ENCODE results near the gene LMO7. TPM values are rescaled to one million over a fixed set of nuclear protein-coding genes. Genes with fewer than 3 reads are reported as not detected.

The LMO7 gene
- total RNA-seq, 6 experiments from 2014 or later, result 682 to 843 (median 813) TPM

DNA sequence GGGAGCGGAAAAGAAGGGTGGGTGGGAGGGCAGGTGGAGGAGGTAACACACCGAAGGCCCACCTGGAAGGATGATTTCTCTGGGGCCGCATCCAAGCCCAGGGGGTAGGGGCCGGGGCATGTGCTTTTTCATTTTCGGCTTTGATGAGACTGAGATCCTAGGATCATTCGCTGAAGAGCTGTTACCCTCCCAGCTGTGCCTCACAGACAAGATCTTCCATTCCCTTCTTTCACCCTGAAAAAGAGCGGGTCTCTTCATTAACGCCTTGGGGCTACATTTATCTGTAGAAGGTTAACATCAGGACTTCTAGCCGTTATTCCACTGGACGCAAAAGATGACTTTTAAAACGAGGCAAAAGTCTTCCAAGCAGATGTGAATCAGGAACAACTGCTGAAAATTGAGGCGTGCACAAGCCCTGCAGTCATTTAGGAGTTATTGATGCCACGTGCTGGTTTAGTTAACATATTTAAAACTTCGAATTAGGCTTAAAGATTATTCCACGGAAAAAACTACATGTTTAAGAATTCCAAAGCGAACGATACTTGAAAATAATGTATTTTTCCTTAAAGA lies 1.1 kb downstream of the LMO7 start:
- H3K9me3 Mint-ChIP-seq, result no peaks in the 10 kb centered on the region
- H3K36me3 Mint-ChIP-seq (ENCODE audit: low read depth), result peaks cover 52% of the 10 kb centered on the region
- H3K4me3 Mint-ChIP-seq, result peak overlapping the region; percentile 97
- H3K27ac Mint-ChIP-seq, result peak overlapping the region; percentile 84
- peaks cover 4% of the 10 kb centered on the region; the same call in 1 of the 2 replicates for H3K27me3 Mint-ChIP-seq (ENCODE audit: insufficient read depth)
- no peak for DNase-seq
- no peak for TF ChIP-seq CTCF (IDR thresholded peaks at IDR 0.05)
- peaks cover 53% of the 10 kb centered on the region for H3K4me1 Mint-ChIP-seq (ENCODE audit: low read depth)

- no peak for DNase-seq
- TF ChIP-seq CTCF (IDR thresholded peaks at IDR 0.05), result no peak
- H3K4me1 Mint-ChIP-seq (ENCODE audit: low read depth), result peaks cover 54% of the 10 kb centered on the region
- no peaks in the 10 kb centered on the region for H3K9me3 Mint-ChIP-seq
- peak overlapping the region; percentile 84; the same call in 1 of the 2 replicates for H3K27ac Mint-ChIP-seq
- peaks cover 4% of the 10 kb centered on the region; the same call in 1 of the 2 replicates for H3K27me3 Mint-ChIP-seq (ENCODE audit: insufficient read depth)
- peaks cover 70% of the 10 kb centered on the region for H3K36me3 Mint-ChIP-seq (ENCODE audit: low read depth)
- peak overlapping the region; percentile 97 for H3K4me3 Mint-ChIP-seq
Measured at GRCh38 chr13:75639454-75639853, 3.3 kb downstream of the LMO7 start.

GRCh38 chr13:75641026-75641425 lies 4.9 kb downstream of the LMO7 start:
- Mint-ChIP-seq H3K27me3 (ENCODE audit: insufficient read depth) (peaks cover 4% of the 10 kb centered on the region; the same call in 1 of the 2 replicates), H3K9me3 (no peaks in the 10 kb centered on the region), H3K27ac (peak overlapping the region; percentile 58), H3K4me3 (peak overlapping the region; percentile 97), H3K36me3 (ENCODE audit: low read depth) (peaks cover 84% of the 10 kb centered on the region), H3K4me1 (ENCODE audit: low read depth) (peaks cover 70% of the 10 kb centered on the region)
- no peak for TF ChIP-seq CTCF (IDR thresholded peaks at IDR 0.05)
- DNase-seq, result no peak

DNA sequence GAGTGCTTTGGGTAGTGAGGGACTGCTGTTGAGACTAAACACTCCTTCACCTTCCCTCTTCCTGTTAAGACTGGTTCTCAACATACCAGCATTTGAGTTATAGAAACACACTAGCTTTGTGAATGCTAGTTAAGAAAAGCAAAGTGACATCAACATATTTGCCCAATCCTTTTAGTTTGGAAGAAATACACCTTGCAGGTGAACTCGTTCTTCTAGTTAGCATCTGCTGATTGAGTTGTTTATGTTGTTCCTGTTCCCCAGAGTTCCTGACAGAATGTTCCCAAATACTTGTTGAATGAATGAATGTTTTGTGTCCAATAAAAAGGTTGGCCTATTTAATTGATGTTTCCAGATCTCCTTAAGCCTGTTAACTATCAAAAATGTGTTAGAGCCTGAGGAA lies 7.1 kb downstream of the LMO7 start:
- H3K27ac Mint-ChIP-seq, result peak overlapping the region; percentile 41; the same call in 1 of the 2 replicates
- no peak for TF ChIP-seq CTCF (IDR thresholded peaks at IDR 0.05)
- H3K9me3 Mint-ChIP-seq, result no peaks in the 10 kb centered on the region
- no peak for DNase-seq
- H3K27me3 Mint-ChIP-seq (ENCODE audit: insufficient read depth), result peaks cover 3% of the 10 kb centered on the region; the same call in 1 of the 2 replicates
- H3K36me3 Mint-ChIP-seq (ENCODE audit: low read depth), result peaks cover 87% of the 10 kb centered on the region
- peaks cover 88% of the 10 kb centered on the region for H3K4me1 Mint-ChIP-seq (ENCODE audit: low read depth)
- peak overlapping the region; percentile 56 for H3K4me3 Mint-ChIP-seq

- no peaks in the 10 kb centered on the region for H3K9me3 Mint-ChIP-seq
- H3K36me3 Mint-ChIP-seq (ENCODE audit: low read depth), result peaks cover 87% of the 10 kb centered on the region
- peaks cover 3% of the 10 kb centered on the region; the same call in 1 of the 2 replicates for H3K27me3 Mint-ChIP-seq (ENCODE audit: insufficient read depth)
- H3K27ac Mint-ChIP-seq, result peak overlapping the region; percentile 32; the same call in 1 of the 2 replicates
- H3K4me1 Mint-ChIP-seq (ENCODE audit: low read depth), result peaks cover 93% of the 10 kb centered on the region
- no peak for DNase-seq
- H3K4me3 Mint-ChIP-seq, result peak overlapping the region; percentile 56; the same call in 1 of the 2 replicates
- TF ChIP-seq CTCF (IDR thresholded peaks at IDR 0.05), result no peak
Measured at GRCh38 chr13:75643693-75644092, 7.6 kb downstream of the LMO7 start.
